Sigmoid colon (tissue), 7 donors: Measurements from ENCODE around the gene UQCRH. TPM values are rescaled to one million over a fixed set of nuclear protein-coding genes. Genes with fewer than 3 reads are reported as not detected.

Experiments used
- DNase-seq: peaks from one replicate; pipeline ENCODE4 v3.0.0-alpha.2; 2019
- H3K27ac ChIP-seq, 4 donors: fragments of 200-600 bp; sonication (generic); one replicate each; pipeline ENCODE4 v1.5.1; 2016 to 2019; ENCODE audit warnings: mild to moderate bottlenecking in 1 of 4
- H3K27me3 ChIP-seq, 3 donors: fragments of 200-600 bp; sonication (generic); one replicate each; pipeline ENCODE4 v1.5.1; 2019; ENCODE audit warnings: mild to moderate bottlenecking in 1 of 3
- H3K36me3 ChIP-seq, 4 donors: fragments of 200-600 bp; sonication (generic); one replicate each; pipeline ENCODE4 v1.5.1; 2016 to 2019
- H3K4me1 ChIP-seq, 4 donors: fragments of 200-600 bp; sonication (generic); one replicate each; pipeline ENCODE4 v1.5.1; 2017 to 2019
- H3K4me3 ChIP-seq, 4 donors: fragments of 200-600 bp; sonication (generic); one replicate each; pipeline ENCODE4 v1.5.1; 2017 to 2019; ENCODE audit warnings: mild to moderate bottlenecking in 2 of 4, moderate library complexity in 1 of 4
- H3K9me3 ChIP-seq, 4 donors: fragments of 200-600 bp in 3 of 4; sonication (generic) in 3 of 4; one replicate each; pipeline versions ENCODE4 v1.5.1 to v1.6.1; 2013 to 2019
- EP300 ChIP-seq, 4 donors: sonication (generic); formaldehyde crosslinking; IDR thresholded peaks; one replicate each; pipeline ENCODE4 v1.6.1; 2017; ENCODE audit warnings: antibody characterized with exemption in 4 of 4
- POLR2A ChIP-seq, 2 donors: fragments of 450-650 bp; IDR thresholded peaks; one replicate each; pipeline ENCODE4 v1.6.1; 2016; ENCODE audit warnings: antibody characterized with exemption in 2 of 2, mild to moderate bottlenecking in 2 of 2, moderate library complexity in 2 of 2
- POLR2AphosphoS5 ChIP-seq, 4 donors: sonication (generic); formaldehyde crosslinking; IDR thresholded peaks; one replicate each; pipeline ENCODE4 v1.6.1; 2017; ENCODE audit warnings: antibody characterized with exemption in 4 of 4
- WGBS, 2 donors: extraction: QIAGEN DNeasy Blood & Tissue Kit; methylation state at CpG; one replicate each; pipeline ENCODE4 v1.1.7; 2013; 5-methylcytosine and 5-hydroxymethylcytosine counted together
- intact Hi-C: fragments of 100-400 bp; cut with DNase I; formaldehyde crosslinking; loops from one replicate; pipeline ENCODE4 v1.15.1; 2023
- polyA plus RNA-seq, 3 donors: library from polyadenylated mRNA; stranded (reverse); fragments of 200-250 nt; gene quantifications; one replicate each; pipeline ENCODE4 v1.2.3, GENCODE V29; 2013
- total RNA-seq, 4 donors: library from RNA; depleted of rRNA; stranded (reverse); fragments of >200 nt; gene quantifications; one replicate each; pipeline ENCODE4 v1.1.0, GENCODE V29; 2016
- TF ChIP-seq, protein P1 (sequence below), 4 experiments: fragments of 450-650 bp in 3 of 4; fragments of 200-600 bp in 1 of 4; IDR thresholded peaks; one replicate each; pipeline ENCODE4 v1.5.1; 2016 to 2019; ENCODE audit warnings: antibody characterized with exemption in 4 of 4, mild to moderate bottlenecking in 3 of 4, moderate library complexity in 2 of 4
- donor health status: healthy with polysubstance abuse.
- donor health status: Bipolar disorder and iron deficiency.
- donor health status: healthy.

The UQCRH gene
- total and polyA plus RNA-seq, 7 donors: 414 to 1,339 (median 610) TPM

GRCh38 chr1:46302641-46303037 lies 859 bp upstream of the UQCRH start:
- TF ChIP-seq POLR2A (IDR thresholded peaks at IDR 0.05) (no peak), EP300 (IDR thresholded peaks at IDR 0.05) (no peak), POLR2AphosphoS5 (IDR thresholded peaks at IDR 0.05) (no peak)
- TF ChIP-seq, protein P1, sequence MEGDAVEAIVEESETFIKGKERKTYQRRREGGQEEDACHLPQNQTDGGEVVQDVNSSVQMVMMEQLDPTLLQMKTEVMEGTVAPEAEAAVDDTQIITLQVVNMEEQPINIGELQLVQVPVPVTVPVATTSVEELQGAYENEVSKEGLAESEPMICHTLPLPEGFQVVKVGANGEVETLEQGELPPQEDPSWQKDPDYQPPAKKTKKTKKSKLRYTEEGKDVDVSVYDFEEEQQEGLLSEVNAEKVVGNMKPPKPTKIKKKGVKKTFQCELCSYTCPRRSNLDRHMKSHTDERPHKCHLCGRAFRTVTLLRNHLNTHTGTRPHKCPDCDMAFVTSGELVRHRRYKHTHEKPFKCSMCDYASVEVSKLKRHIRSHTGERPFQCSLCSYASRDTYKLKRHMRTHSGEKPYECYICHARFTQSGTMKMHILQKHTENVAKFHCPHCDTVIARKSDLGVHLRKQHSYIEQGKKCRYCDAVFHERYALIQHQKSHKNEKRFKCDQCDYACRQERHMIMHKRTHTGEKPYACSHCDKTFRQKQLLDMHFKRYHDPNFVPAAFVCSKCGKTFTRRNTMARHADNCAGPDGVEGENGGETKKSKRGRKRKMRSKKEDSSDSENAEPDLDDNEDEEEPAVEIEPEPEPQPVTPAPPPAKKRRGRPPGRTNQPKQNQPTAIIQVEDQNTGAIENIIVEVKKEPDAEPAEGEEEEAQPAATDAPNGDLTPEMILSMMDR (IDR thresholded peaks at IDR 0.05): no peak
- H3K27me3 ChIP-seq: no peaks in the 10 kb centered on the region
- DNase-seq: peak; percentile 71
- H3K27ac ChIP-seq: peak overlapping the region; percentile 92 to 99 (median 98)
- H3K4me3 ChIP-seq: peak overlapping the region; percentile 64 to 98 (median 83)
- H3K36me3 ChIP-seq: peaks cover 4 to 5% (median 5%) of the 10 kb centered on the region in 4 donors
- peaks cover 0 to 71% (median 58%) of the 10 kb centered on the region in 4 donors for H3K4me1 ChIP-seq
- H3K9me3 ChIP-seq: no peaks in the 10 kb centered on the region
- intact Hi-C loops: loop anchor here (1.0 kb wide), 2 partner anchors 38 to 55 kb away; partner anchors contain the start of genes NSUN4 and RAD54L
- 1% methylated on average over 32 of the region's 32 CpGs for WGBS, 2 donors

DNA sequence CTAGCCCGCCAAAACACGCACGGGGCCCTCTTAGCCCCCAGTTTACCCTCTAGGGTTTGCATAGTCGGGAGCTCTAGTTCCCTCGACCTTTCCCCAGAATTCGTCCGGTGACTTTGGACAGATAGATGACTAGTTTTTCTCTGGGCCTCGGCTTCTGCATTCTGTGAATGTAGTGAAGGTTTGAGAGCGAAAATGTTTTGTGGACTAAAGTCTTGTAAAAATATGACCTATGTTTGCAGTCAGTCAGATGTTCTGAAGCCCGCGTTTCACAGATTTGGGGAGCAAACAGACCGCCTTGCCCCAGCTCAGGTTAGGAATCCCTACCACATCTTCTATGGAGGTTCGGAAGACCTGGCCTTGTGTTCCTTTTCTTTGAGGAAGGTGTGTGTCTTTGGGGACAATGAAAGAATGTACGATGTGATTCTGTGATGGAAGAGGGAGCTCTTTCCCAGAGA lies 401 bp downstream of the UQCRH start:
- Histone ChIP-seq H3K4me3 (peak overlapping the region; percentile 64 to 98 (median 83)), H3K4me1 (peaks cover 0 to 73% (median 68%) of the 10 kb centered on the region in 4 donors), H3K27ac (peak overlapping the region; percentile 92 to 99 (median 98)), H3K27me3 (no peaks in the 10 kb centered on the region), H3K36me3 (peaks cover 0 to 3% (median 0%) of the 10 kb centered on the region in 4 donors), H3K9me3 (no peaks in the 10 kb centered on the region)
- 0 to 1% methylated on average over 14 of the region's 14 CpGs for WGBS, 2 donors
- intact Hi-C loops: loop anchor here (1.0 kb wide), 2 partner anchors 36 to 57 kb away; partner anchors contain the start of genes NSUN4 and RAD54L
- no peak for DNase-seq
- TF ChIP-seq EP300 (IDR thresholded peaks at IDR 0.05): no peak

- H3K4me1 ChIP-seq: peaks cover 0 to 51% (median 47%) of the 10 kb centered on the region in 4 donors
- no peaks in the 10 kb centered on the region for H3K9me3 ChIP-seq
- H3K36me3 ChIP-seq: peaks cover 8 to 25% (median 16%) of the 10 kb centered on the region in 4 donors
- no peak overlapping the region for H3K4me3 ChIP-seq
- intact Hi-C loops: no loop called here
- 90 to 94% methylated on average over 8 of the region's 8 CpGs for WGBS, 2 donors
- no peaks in the 10 kb centered on the region for H3K27me3 ChIP-seq
- no peak for TF ChIP-seq EP300 (IDR thresholded peaks at IDR 0.05)
- no peak for TF ChIP-seq POLR2AphosphoS5 (IDR thresholded peaks at IDR 0.05)
- TF ChIP-seq, protein P1 (IDR thresholded peaks at IDR 0.05): no peak
- TF ChIP-seq POLR2A (IDR thresholded peaks at IDR 0.05): no peak
- no peak overlapping the region for H3K27ac ChIP-seq
- DNase-seq: no peak
Observed at GRCh38 chr1:46306159-46306530, 2.6 kb downstream of the UQCRH start.

DNA sequence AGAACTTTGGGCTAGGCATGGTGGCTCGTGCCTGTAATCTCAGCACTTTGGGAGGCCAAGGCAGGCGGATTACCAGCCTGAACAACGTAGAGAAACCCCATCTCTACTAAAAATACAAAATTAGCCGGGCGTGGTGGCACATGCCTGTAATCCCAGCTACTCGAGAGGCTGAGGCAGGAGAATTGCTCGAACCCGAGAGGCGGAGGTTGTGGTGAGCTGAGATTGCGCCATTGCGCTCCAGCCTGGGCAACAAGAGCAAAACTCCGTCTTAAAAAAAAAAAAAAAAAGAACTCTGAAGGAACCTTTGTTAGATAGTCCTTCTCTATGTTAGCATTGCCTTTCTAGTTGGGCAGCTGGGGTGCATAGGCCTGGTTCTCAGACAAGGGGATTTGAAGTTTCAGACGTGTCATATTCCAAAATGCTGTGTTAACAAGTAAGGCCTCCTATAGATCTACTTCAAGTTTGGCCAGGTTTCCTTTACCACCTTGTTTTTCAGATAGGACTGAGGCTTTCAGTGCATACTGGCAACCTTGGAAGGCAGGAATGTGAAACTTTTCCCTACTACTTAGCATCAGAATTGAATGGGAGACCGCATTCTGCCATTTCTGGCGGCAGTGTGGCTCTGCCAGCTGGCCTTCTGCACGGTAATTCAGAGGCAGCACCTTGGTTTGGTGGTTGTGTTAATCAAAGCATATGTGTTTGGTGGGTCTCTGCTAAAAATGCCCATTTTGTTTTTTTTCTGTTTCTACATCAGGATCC lies 6.1 kb downstream of the UQCRH start:
- 89 to 92% methylated on average over 16 of the region's 16 CpGs for WGBS, 2 donors
- H3K4me3 ChIP-seq: no peak overlapping the region
- peaks cover 0 to 42% (median 35%) of the 10 kb centered on the region in 4 donors for H3K4me1 ChIP-seq
- no peak overlapping the region for H3K27ac ChIP-seq
- no peak for DNase-seq
- no peaks in the 10 kb centered on the region for H3K27me3 ChIP-seq
- H3K36me3 ChIP-seq: peaks cover 24 to 59% (median 48%) of the 10 kb centered on the region in 4 donors
- intact Hi-C loops: no loop called here
- TF ChIP-seq, protein P1 (IDR thresholded peaks at IDR 0.05): no peak
- no peak for TF ChIP-seq POLR2AphosphoS5 (IDR thresholded peaks at IDR 0.05)
- TF ChIP-seq EP300 (IDR thresholded peaks at IDR 0.05): no peak
- no peak for TF ChIP-seq POLR2A (IDR thresholded peaks at IDR 0.05)
- H3K9me3 ChIP-seq: no peaks in the 10 kb centered on the region

GRCh38 chr1:46310321-46310720 lies 6.8 kb downstream of the UQCRH start:
- H3K4me3 ChIP-seq: no peak overlapping the region
- 97 to 98% methylated on average over 4 of the region's 4 CpGs for WGBS, 2 donors
- no peaks in the 10 kb centered on the region for H3K9me3 ChIP-seq
- H3K4me1 ChIP-seq: peaks cover 0 to 35% (median 28%) of the 10 kb centered on the region in 4 donors
- no peak overlapping the region for H3K27ac ChIP-seq
- DNase-seq: no peak
- no peaks in the 10 kb centered on the region for H3K27me3 ChIP-seq
- TF ChIP-seq, protein P1 (IDR thresholded peaks at IDR 0.05): no peak
- TF ChIP-seq POLR2AphosphoS5 (IDR thresholded peaks at IDR 0.05): no peak
- TF ChIP-seq POLR2A (IDR thresholded peaks at IDR 0.05): no peak
- no peak for TF ChIP-seq EP300 (IDR thresholded peaks at IDR 0.05)
- intact Hi-C loops: no loop called here
- H3K36me3 ChIP-seq: peaks cover 24 to 67% (median 51%) of the 10 kb centered on the region in 4 donors
